GM23338 (cell line): ENCODE measurements around the gene RSRC1.

Experiments used
- CTCF ChIP-seq, 2 experiments: fragments of 200-600 bp in 1 of 2; sonication (generic) in 1 of 2; conservative IDR thresholded peaks; 2 replicates each; pipeline versions ENCODE4 v1.5.1 to v1.6.1; 2016 to 2017; ENCODE audit warnings: antibody characterized with exemption in 2 of 2, low read depth in 2 of 2, mild to moderate bottlenecking in 2 of 2, moderate library complexity in 1 of 2
- EZH2 ChIP-seq: fragments of 200-600 bp; sonication (generic); IDR thresholded peaks from one replicate; pipeline ENCODE4 v1.8.0; 2017; ENCODE audit warnings: antibody characterized with exemption, mild to moderate bottlenecking, low read depth; ENCODE audit not compliant: unreplicated experiment
- JUNB ChIP-seq: IDR thresholded peaks from one replicate; pipeline ENCODE4 v1.6.1; 2016; ENCODE audit warnings: antibody characterized with exemption; ENCODE audit not compliant: unreplicated experiment
- POLR2AphosphoS5 ChIP-seq: IDR thresholded peaks from 2 replicates; pipeline ENCODE4 v1.6.1; 2016; ENCODE audit warnings: antibody characterized with exemption, low read depth
- TF ChIP-seq, protein P1 (sequence below): IDR thresholded peaks from one replicate; pipeline ENCODE4 v1.6.1; 2018; ENCODE audit warnings: antibody characterized with exemption; ENCODE audit not compliant: unreplicated experiment

DNA sequence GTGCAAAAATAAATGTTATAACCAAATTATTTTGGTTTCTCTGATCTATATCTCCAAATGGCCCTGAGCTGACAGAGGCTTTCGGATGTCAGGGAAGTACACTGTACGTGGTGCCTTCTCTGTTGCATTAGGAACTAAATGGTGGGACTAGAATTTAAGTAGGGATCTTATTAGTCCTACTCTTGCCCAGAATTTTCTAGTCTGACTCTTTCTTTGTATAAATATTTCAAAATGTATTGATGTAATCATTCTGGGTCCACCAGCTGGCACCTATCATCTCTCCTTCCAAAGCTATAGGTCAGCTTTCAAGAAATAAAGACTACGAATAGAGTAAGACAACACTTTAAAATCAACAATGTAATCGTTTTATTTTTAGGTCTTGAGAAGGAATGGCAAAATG lies 438.8 kb downstream of the RSRC1 start:
- TF ChIP-seq, protein P1, sequence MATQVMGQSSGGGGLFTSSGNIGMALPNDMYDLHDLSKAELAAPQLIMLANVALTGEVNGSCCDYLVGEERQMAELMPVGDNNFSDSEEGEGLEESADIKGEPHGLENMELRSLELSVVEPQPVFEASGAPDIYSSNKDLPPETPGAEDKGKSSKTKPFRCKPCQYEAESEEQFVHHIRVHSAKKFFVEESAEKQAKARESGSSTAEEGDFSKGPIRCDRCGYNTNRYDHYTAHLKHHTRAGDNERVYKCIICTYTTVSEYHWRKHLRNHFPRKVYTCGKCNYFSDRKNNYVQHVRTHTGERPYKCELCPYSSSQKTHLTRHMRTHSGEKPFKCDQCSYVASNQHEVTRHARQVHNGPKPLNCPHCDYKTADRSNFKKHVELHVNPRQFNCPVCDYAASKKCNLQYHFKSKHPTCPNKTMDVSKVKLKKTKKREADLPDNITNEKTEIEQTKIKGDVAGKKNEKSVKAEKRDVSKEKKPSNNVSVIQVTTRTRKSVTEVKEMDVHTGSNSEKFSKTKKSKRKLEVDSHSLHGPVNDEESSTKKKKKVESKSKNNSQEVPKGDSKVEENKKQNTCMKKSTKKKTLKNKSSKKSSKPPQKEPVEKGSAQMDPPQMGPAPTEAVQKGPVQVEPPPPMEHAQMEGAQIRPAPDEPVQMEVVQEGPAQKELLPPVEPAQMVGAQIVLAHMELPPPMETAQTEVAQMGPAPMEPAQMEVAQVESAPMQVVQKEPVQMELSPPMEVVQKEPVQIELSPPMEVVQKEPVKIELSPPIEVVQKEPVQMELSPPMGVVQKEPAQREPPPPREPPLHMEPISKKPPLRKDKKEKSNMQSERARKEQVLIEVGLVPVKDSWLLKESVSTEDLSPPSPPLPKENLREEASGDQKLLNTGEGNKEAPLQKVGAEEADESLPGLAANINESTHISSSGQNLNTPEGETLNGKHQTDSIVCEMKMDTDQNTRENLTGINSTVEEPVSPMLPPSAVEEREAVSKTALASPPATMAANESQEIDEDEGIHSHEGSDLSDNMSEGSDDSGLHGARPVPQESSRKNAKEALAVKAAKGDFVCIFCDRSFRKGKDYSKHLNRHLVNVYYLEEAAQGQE, result no peak
- TF ChIP-seq CTCF (conservative IDR thresholded peaks at IDR 0.05; ENCODE audit: low read depth in 2 of 2) (no peak), JUNB (no peak), EZH2 (no peak), POLR2AphosphoS5 (no peak)
